ENCODE results near the gene NCK1.

NCK1 gene

GRCh38 chr3:136861890-136862616, at the start of gene NCK1:
Gene NCK1, plus strand, starts transcription at chr3:136862208. Its CDS starts 65,794 bp downstream, at chr3:136928002.
- Histone ChIP-seq H3K9ac (ENCODE audit: low read length) (peak within 1 kb of the TSS; percentile 80), H3K4me1 (ENCODE audit: control insufficient read depth, insufficient read depth, low read length) (no peaks in the 10 kb centered on the region), H3K4me3 (ENCODE audit: low read length) (peak within 1 kb of the TSS; percentile 94), H3K36me3 (ENCODE audit: control insufficient read depth, insufficient read depth, low read length) (no peaks in the 10 kb centered on the region), H3K27me3 (ENCODE audit: control insufficient read depth, insufficient read depth, low read length) (no peaks in the 10 kb centered on the region), H3K27ac (ENCODE audit: low read depth, low read length) (peak within 1 kb of the TSS; percentile 86)

- no peak overlapping the region for H3K4me3 ChIP-seq (ENCODE audit: low read length)
- H3K9ac ChIP-seq (ENCODE audit: low read length) = no peak overlapping the region
- H3K27me3 ChIP-seq (ENCODE audit: control insufficient read depth, insufficient read depth, low read length) = no peaks in the 10 kb centered on the region
- no peak overlapping the region for H3K27ac ChIP-seq (ENCODE audit: low read depth, low read length)
- no peaks in the 10 kb centered on the region for H3K36me3 ChIP-seq (ENCODE audit: control insufficient read depth, insufficient read depth, low read length)
- H3K4me1 ChIP-seq (ENCODE audit: control insufficient read depth, insufficient read depth, low read length) = no peaks in the 10 kb centered on the region
These were observed 44.6 kb upstream of the NCK1 start for GRCh38 chr3:136817448-136817847.

- Histone ChIP-seq H3K4me1 (ENCODE audit: control insufficient read depth, insufficient read depth, low read length) (no peaks in the 10 kb centered on the region), H3K9ac (ENCODE audit: low read length) (no peak overlapping the region), H3K36me3 (ENCODE audit: control insufficient read depth, insufficient read depth, low read length) (no peaks in the 10 kb centered on the region), H3K27ac (ENCODE audit: low read depth, low read length) (no peak overlapping the region), H3K4me3 (ENCODE audit: low read length) (peak overlapping the region; percentile 67), H3K27me3 (ENCODE audit: control insufficient read depth, insufficient read depth, low read length) (no peaks in the 10 kb centered on the region)
These were observed 43.7 kb upstream of the NCK1 start for GRCh38 chr3:136818191-136818768.

GRCh38 chr3:136818769-136819391, 43.1 kb upstream of the NCK1 start, which contains the start of gene SLC35G2:
Gene SLC35G2, plus strand, starts transcription at chr3:136819126. Its CDS starts 35,335 bp downstream, at chr3:136854461.
- Histone ChIP-seq H3K4me3 (ENCODE audit: low read length) (peak within 1 kb of the TSS; percentile 67), H3K4me1 (ENCODE audit: control insufficient read depth, insufficient read depth, low read length) (no peaks in the 10 kb centered on the region), H3K9ac (ENCODE audit: low read length) (no peak within 1 kb of the TSS), H3K27me3 (ENCODE audit: control insufficient read depth, insufficient read depth, low read length) (no peaks in the 10 kb centered on the region), H3K36me3 (ENCODE audit: control insufficient read depth, insufficient read depth, low read length) (no peaks in the 10 kb centered on the region), H3K27ac (ENCODE audit: low read depth, low read length) (no peak within 1 kb of the TSS)

GRCh38 chr3:136819392-136819730, 42.6 kb upstream of the NCK1 start:
- H3K4me1 ChIP-seq (ENCODE audit: control insufficient read depth, insufficient read depth, low read length) = no peaks in the 10 kb centered on the region
- no peak overlapping the region for H3K9ac ChIP-seq (ENCODE audit: low read length)
- no peak overlapping the region for H3K27ac ChIP-seq (ENCODE audit: low read depth, low read length)
- no peaks in the 10 kb centered on the region for H3K36me3 ChIP-seq (ENCODE audit: control insufficient read depth, insufficient read depth, low read length)
- H3K4me3 ChIP-seq (ENCODE audit: low read length) = peak overlapping the region; percentile 67
- H3K27me3 ChIP-seq (ENCODE audit: control insufficient read depth, insufficient read depth, low read length) = no peaks in the 10 kb centered on the region

GRCh38 chr3:136819731-136820679, 42.0 kb upstream of the NCK1 start:
- H3K9ac ChIP-seq (ENCODE audit: low read length) = no peak overlapping the region
- H3K4me1 ChIP-seq (ENCODE audit: control insufficient read depth, insufficient read depth, low read length) = no peaks in the 10 kb centered on the region
- H3K27me3 ChIP-seq (ENCODE audit: control insufficient read depth, insufficient read depth, low read length) = no peaks in the 10 kb centered on the region
- no peaks in the 10 kb centered on the region for H3K36me3 ChIP-seq (ENCODE audit: control insufficient read depth, insufficient read depth, low read length)
- H3K27ac ChIP-seq (ENCODE audit: low read depth, low read length) = no peak overlapping the region
- peak overlapping the region; percentile 67 for H3K4me3 ChIP-seq (ENCODE audit: low read length)

- Histone ChIP-seq H3K4me3 (ENCODE audit: low read length) (no peak overlapping the region), H3K27ac (ENCODE audit: low read depth, low read length) (no peak overlapping the region), H3K4me1 (ENCODE audit: control insufficient read depth, insufficient read depth, low read length) (peaks cover 8% of the 10 kb centered on the region), H3K27me3 (ENCODE audit: control insufficient read depth, insufficient read depth, low read length) (no peaks in the 10 kb centered on the region), H3K36me3 (ENCODE audit: control insufficient read depth, insufficient read depth, low read length) (no peaks in the 10 kb centered on the region), H3K9ac (ENCODE audit: low read length) (no peak overlapping the region)
These were observed 30.5 kb upstream of the NCK1 start for GRCh38 chr3:136831461-136831860.

GRCh38 chr3:136835089-136835812, 26.8 kb upstream of the NCK1 start:
- no peaks in the 10 kb centered on the region for H3K27me3 ChIP-seq (ENCODE audit: control insufficient read depth, insufficient read depth, low read length)
- H3K36me3 ChIP-seq (ENCODE audit: control insufficient read depth, insufficient read depth, low read length) = no peaks in the 10 kb centered on the region
- no peak overlapping the region for H3K4me3 ChIP-seq (ENCODE audit: low read length)
- no peak overlapping the region for H3K9ac ChIP-seq (ENCODE audit: low read length)
- H3K4me1 ChIP-seq (ENCODE audit: control insufficient read depth, insufficient read depth, low read length) = peaks cover 17% of the 10 kb centered on the region
- H3K27ac ChIP-seq (ENCODE audit: low read depth, low read length) = no peak overlapping the region

GRCh38 chr3:136835813-136836510, 26.0 kb upstream of the NCK1 start:
- Histone ChIP-seq H3K27ac (ENCODE audit: low read depth, low read length) (peak overlapping the region; percentile 66), H3K4me3 (ENCODE audit: low read length) (no peak overlapping the region), H3K9ac (ENCODE audit: low read length) (no peak overlapping the region), H3K27me3 (ENCODE audit: control insufficient read depth, insufficient read depth, low read length) (no peaks in the 10 kb centered on the region), H3K36me3 (ENCODE audit: control insufficient read depth, insufficient read depth, low read length) (no peaks in the 10 kb centered on the region), H3K4me1 (ENCODE audit: control insufficient read depth, insufficient read depth, low read length) (peaks cover 17% of the 10 kb centered on the region)

GRCh38 chr3:136836511-136837156, 25.4 kb upstream of the NCK1 start:
- Histone ChIP-seq H3K27me3 (ENCODE audit: control insufficient read depth, insufficient read depth, low read length) (no peaks in the 10 kb centered on the region), H3K27ac (ENCODE audit: low read depth, low read length) (peak overlapping the region; percentile 66), H3K36me3 (ENCODE audit: control insufficient read depth, insufficient read depth, low read length) (no peaks in the 10 kb centered on the region), H3K4me3 (ENCODE audit: low read length) (no peak overlapping the region), H3K4me1 (ENCODE audit: control insufficient read depth, insufficient read depth, low read length) (peaks cover 17% of the 10 kb centered on the region), H3K9ac (ENCODE audit: low read length) (no peak overlapping the region)
